SK-N-SH (cell line): Measurements from ENCODE around the gene CLMN.

ENCODE experiments used
- FOXM1 ChIP-seq: IDR thresholded peaks from 2 replicates; pipeline ENCODE4 v1.4.0; 2012; ENCODE audit warnings: low read depth, mild to moderate bottlenecking
- NRF1 ChIP-seq: IDR thresholded peaks from 2 replicates; pipeline ENCODE4 v1.6.1; 2012; ENCODE audit warnings: low read depth, mild to moderate bottlenecking, low read length
- POLR2AphosphoS5 ChIP-seq: IDR thresholded peaks from 2 replicates; pipeline ENCODE4 v1.6.1; 2012; ENCODE audit warnings: low read depth, low read length
- RFX5 ChIP-seq: IDR thresholded peaks from 2 replicates; pipeline ENCODE4 v1.6.1; 2012; ENCODE audit warnings: mild to moderate bottlenecking, improper control_type of control experiment, low read length
- SIN3A ChIP-seq: IDR thresholded peaks from 2 replicates; pipeline ENCODE4 v1.6.1; 2012; ENCODE audit warnings: low read depth, mild to moderate bottlenecking, low read length, moderate library complexity, borderline replicate concordance
- SMC3 ChIP-seq: IDR thresholded peaks from 2 replicates; pipeline ENCODE4 v1.6.1; 2012; ENCODE audit warnings: low read depth, low read length, improper control_type of control experiment
- TAF1 ChIP-seq: IDR thresholded peaks from 2 replicates; pipeline ENCODE4 v1.6.1; 2012; ENCODE audit warnings: low read depth, mild to moderate bottlenecking, low read length, moderate library complexity, borderline replicate concordance
- TEAD4 ChIP-seq: IDR thresholded peaks from 2 replicates; pipeline ENCODE4 v1.4.0; 2012; ENCODE audit warnings: mild to moderate bottlenecking, borderline replicate concordance; ENCODE audit not compliant: insufficient read depth
- USF1 ChIP-seq: IDR thresholded peaks from 2 replicates; pipeline ENCODE4 v1.4.0; 2012; ENCODE audit warnings: low read depth, borderline replicate concordance
- TF ChIP-seq, protein P1 (sequence below): IDR thresholded peaks from 2 replicates; pipeline ENCODE4; 2012
- TF ChIP-seq, protein P2 (sequence below): fragments of 200-600 bp; sonication (generic); IDR thresholded peaks from 2 replicates; pipeline ENCODE4 v1.6.1; 2017; ENCODE audit warnings: antibody characterized with exemption, mild to moderate bottlenecking, moderate library complexity

- TF ChIP-seq SIN3A (no peak), NRF1 (no peak), RFX5 (no peak), FOXM1 (no peak), POLR2AphosphoS5 (no peak), TAF1 (no peak), USF1 (no peak), SMC3 (no peak), TEAD4 (no peak)
- TF ChIP-seq, protein P1, sequence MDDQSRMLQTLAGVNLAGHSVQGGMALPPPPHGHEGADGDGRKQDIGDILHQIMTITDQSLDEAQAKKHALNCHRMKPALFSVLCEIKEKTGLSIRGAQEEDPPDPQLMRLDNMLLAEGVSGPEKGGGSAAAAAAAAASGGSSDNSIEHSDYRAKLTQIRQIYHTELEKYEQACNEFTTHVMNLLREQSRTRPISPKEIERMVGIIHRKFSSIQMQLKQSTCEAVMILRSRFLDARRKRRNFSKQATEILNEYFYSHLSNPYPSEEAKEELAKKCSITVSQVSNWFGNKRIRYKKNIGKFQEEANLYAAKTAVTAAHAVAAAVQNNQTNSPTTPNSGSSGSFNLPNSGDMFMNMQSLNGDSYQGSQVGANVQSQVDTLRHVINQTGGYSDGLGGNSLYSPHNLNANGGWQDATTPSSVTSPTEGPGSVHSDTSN = no peak
- TF ChIP-seq, protein P2, sequence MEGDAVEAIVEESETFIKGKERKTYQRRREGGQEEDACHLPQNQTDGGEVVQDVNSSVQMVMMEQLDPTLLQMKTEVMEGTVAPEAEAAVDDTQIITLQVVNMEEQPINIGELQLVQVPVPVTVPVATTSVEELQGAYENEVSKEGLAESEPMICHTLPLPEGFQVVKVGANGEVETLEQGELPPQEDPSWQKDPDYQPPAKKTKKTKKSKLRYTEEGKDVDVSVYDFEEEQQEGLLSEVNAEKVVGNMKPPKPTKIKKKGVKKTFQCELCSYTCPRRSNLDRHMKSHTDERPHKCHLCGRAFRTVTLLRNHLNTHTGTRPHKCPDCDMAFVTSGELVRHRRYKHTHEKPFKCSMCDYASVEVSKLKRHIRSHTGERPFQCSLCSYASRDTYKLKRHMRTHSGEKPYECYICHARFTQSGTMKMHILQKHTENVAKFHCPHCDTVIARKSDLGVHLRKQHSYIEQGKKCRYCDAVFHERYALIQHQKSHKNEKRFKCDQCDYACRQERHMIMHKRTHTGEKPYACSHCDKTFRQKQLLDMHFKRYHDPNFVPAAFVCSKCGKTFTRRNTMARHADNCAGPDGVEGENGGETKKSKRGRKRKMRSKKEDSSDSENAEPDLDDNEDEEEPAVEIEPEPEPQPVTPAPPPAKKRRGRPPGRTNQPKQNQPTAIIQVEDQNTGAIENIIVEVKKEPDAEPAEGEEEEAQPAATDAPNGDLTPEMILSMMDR = no peak
Measured at GRCh38 chr14:95312311-95312710, 7.4 kb downstream of the CLMN start.
